ENCODE results near the gene SRGAP1.
"Not testable (repeated sequence)": the region's sequence is repeated elsewhere in the genome, so short reads cannot be mapped to it uniquely, and the experiment has no call there.

Gene SRGAP1

DNA sequence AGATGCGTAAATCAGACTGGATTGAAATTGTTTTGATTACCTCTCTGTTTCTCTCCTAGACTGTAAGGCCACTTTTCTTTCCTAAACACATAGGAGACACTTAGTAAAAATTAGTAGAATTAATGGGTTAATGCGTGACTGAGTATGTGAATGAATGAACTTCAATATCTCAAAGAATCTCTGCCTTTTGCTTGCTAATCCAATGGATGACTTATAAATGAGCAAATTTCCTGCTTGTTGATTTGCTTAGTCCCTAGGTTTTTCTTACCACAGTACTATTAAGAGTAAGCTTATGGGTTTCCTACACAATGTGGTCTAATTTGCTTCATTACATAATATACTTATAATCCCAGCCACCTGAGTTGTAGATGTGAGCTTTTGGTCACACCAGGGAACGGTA is 164.1 kb downstream of the SRGAP1 start:
- DNase-seq (ENCODE audit: extremely low read depth, low read depth) = no peak
- TF ChIP-seq CTCF (IDR thresholded peaks at IDR 0.05; ENCODE audit: low read depth, low read length) = no peak

DNA sequence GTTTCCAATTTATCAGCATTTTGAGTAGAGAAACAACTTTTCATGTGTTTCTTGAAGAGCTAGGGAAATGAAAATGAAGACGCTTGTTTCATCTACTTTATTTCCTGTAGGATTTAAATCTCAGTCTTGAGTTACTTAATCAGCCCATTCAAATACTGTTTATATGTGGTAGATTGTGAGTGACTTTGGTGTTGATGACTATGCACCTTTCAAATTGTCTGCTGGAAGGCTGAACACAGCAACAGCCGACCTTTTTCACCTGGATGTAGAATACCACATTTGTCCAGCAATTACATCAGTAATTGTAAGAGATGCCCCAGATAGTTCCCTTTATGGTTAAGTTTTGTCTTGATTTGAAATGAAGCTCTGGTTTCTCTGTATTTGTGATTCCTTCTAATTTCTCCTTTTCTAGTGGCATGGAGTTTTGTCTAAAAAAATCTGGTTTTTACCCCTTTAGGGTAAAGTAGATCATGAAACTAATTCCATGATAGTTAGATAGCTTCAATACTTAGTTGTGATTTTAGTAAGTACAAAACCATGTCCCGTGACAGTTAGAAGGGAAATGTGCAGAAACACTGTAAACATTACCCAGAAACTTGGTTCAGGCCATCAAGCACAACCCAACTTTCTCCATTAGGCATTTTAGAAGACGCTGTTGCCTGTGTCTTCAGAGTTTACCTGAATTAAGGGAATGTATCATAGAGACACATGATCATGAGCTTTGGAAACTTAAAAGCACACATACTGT is 165.0 kb downstream of the SRGAP1 start:
- no peak for DNase-seq (ENCODE audit: extremely low read depth, low read depth)
- no peak for TF ChIP-seq CTCF (IDR thresholded peaks at IDR 0.05; ENCODE audit: low read depth, low read length)

GRCh38 chr12:64010069-64010686 is 165.7 kb downstream of the SRGAP1 start:
- TF ChIP-seq CTCF (IDR thresholded peaks at IDR 0.05; ENCODE audit: low read depth, low read length) = no peak

DNA sequence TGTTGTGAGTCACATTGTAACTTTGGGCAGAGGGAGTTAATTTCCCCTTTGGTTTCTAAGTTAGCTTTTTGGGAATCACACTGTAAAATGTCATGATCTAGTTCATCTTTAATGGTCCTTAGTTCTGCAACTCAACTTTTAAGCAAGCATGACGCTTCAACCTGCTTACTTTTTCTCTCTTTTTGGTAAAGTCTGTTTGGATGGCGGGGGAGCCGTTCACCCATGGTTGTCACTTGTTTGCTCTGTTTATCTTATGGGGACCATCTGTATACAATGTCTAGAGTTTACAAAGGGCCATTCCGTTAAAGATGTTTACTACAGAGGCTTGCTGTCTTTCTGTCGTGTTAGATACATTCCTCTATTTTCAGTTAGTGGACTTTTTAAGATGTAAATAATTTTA is 172.0 kb downstream of the SRGAP1 start:
- DNase-seq (ENCODE audit: extremely low read depth, low read depth) = no peak
- TF ChIP-seq CTCF (IDR thresholded peaks at IDR 0.05; ENCODE audit: low read depth, low read length) = no peak

More at GRCh38 chr12:64010069-64010686, 165.7 kb downstream of the SRGAP1 start:
- DNase-seq (ENCODE audit: extremely low read depth, low read depth) = peak; percentile 44

- not testable (repeated sequence) for DNase-seq (ENCODE audit: extremely low read depth, low read depth)
These were observed 173.6 kb downstream of the SRGAP1 start for GRCh38 chr12:64018116-64018515.

DNA sequence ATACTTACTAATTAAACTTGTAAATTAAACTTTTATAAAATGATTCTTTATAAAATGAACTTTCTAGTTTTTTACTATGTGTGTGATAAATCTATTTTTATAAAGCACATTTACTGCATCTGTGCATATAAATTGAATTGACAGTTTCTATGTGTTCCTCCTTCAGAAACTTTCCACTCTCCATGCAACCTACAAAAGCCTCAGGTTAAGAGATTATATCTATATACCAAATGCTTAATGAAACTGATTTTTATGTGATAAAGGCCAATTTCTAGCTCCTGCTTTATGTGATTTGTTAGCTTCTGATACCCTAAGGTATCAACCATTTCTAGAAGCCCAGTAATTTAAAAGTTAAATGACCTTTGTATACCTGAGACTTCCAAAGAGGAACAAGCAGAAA is 174.0 kb downstream of the SRGAP1 start:
- no peak for TF ChIP-seq CTCF (IDR thresholded peaks at IDR 0.05; ENCODE audit: low read depth, low read length)
- DNase-seq (ENCODE audit: extremely low read depth, low read depth) = no peak

GRCh38 chr12:64019101-64019500 is 174.6 kb downstream of the SRGAP1 start:
- no peak for TF ChIP-seq CTCF (IDR thresholded peaks at IDR 0.05; ENCODE audit: low read depth, low read length)
- DNase-seq (ENCODE audit: extremely low read depth, low read depth) = no peak
